GM12891 (cell line): ENCODE measurements around the gene RPAIN.

Source experiments
- PAX5 ChIP-seq: IDR thresholded peaks from 2 replicates; pipeline ENCODE4 v1.6.1; 2011; ENCODE audit warnings: low read length, moderate library complexity, mild to moderate bottlenecking; ENCODE audit not compliant: insufficient read depth, severe bottlenecking
- POLR2A ChIP-seq: IDR thresholded peaks from 2 replicates; pipeline ENCODE4 v1.6.1; 2011; ENCODE audit warnings: low read depth, low read length, control low read depth
- POLR2AphosphoS5 ChIP-seq: IDR thresholded peaks from 2 replicates; pipeline ENCODE4 v1.6.1; 2011; ENCODE audit warnings: low read depth, low read length, control low read depth
- POU2F2 ChIP-seq: IDR thresholded peaks from 2 replicates; pipeline ENCODE4 v1.6.1; 2011; ENCODE audit warnings: low read depth, mild to moderate bottlenecking, control low read depth, low read length, moderate library complexity
- SPI1 ChIP-seq: IDR thresholded peaks from 2 replicates; pipeline ENCODE4 v1.6.1; 2011; ENCODE audit warnings: low read depth, low read length, control low read depth
- TAF1 ChIP-seq: IDR thresholded peaks from 2 replicates; pipeline ENCODE4 v1.6.1; 2011; ENCODE audit warnings: low read depth, low read length, control low read depth

GRCh38 chr17:5473906-5474305 lies 53.9 kb downstream of the RPAIN start:
- TF ChIP-seq TAF1 = no peak
- TF ChIP-seq POLR2AphosphoS5 = no peak
- TF ChIP-seq POLR2A = no peak
- no peak for TF ChIP-seq SPI1
- no peak for TF ChIP-seq POU2F2
- TF ChIP-seq PAX5 = no peak
